HL-60 (cell line): Measurements from ENCODE around the gene GHRH.

Experiments used
- CTCF ChIP-seq: IDR thresholded peaks from one replicate; pipeline ENCODE4 v1.5.1; 2011; ENCODE audit warnings: low read length, control low read depth, inconsistent platforms; ENCODE audit not compliant: insufficient read depth
- GABPA ChIP-seq: IDR thresholded peaks from 2 replicates; pipeline ENCODE4 v1.6.1; 2012; ENCODE audit warnings: low read depth

DNA sequence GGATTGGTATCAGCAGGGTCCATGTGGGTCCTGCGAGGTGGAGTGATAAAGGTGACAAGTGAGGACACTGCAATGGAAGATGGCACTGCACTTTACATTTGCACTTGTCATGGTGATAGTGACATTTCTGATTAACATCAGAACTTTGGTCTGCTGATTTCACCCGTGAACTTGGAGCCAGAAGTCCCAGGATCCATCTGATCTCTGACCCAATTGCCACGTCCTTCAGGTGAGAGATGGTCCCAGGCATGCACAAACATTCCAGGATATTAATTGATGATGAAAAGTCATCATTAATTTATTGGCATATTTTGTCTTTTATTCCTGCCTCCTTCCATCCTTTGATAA lies 9.8 kb upstream of the GHRH start:
- TF ChIP-seq CTCF (no peak), GABPA (no peak)
